HG03571 (cell line): Measurements from ENCODE around the gene ALDH1A2.
"Not testable (repeated sequence)": the region's sequence is repeated elsewhere in the genome, so short reads cannot be mapped to it uniquely, and the experiment has no call there.

Source experiments
- ATAC-seq: cut with Tn5 transposase; IDR thresholded peaks from one replicate; pipeline ENCODE4 v1.9.1; 2021; ENCODE audit not compliant: unreplicated experiment

Gene ALDH1A2

GRCh38 chr15:58043192-58043903 is 22.2 kb downstream of the ALDH1A2 start:
- ATAC-seq = no peak

- ATAC-seq = no peak
Measured at GRCh38 chr15:58042006-58042405, 23.5 kb downstream of the ALDH1A2 start.

DNA sequence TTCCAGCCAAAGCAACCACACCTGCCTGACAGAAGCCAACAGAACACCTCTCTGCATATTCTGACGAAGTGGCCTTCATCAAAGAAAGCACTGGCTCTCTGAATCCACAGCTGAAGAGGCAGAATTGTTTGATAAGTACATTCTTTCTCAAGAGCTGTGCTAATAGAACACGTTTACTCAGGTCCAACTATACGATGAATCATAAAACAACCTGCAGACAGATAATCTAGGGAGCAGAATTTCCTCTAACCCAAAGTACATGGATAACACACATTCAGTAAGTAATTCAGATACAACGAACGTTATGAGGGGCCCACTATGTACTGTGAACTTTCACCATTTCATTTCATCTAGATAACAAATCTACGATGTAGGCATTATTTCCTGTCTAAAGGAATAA is 25.4 kb downstream of the ALDH1A2 start:
- no peak for ATAC-seq

GRCh38 chr15:58039079-58040035 is 26.2 kb downstream of the ALDH1A2 start:
- no peak for ATAC-seq

- no peak for ATAC-seq
Measured at GRCh38 chr15:58038426-58039078, 27.0 kb downstream of the ALDH1A2 start.

GRCh38 chr15:58037723-58038301 is 27.7 kb downstream of the ALDH1A2 start:
- ATAC-seq = no peak

GRCh38 chr15:58036579-58036978 is 28.9 kb downstream of the ALDH1A2 start:
- ATAC-seq = no peak

- not testable (repeated sequence) for ATAC-seq
Measured at GRCh38 chr15:58028392-58028791, 37.1 kb downstream of the ALDH1A2 start.

GRCh38 chr15:58026552-58026951 is 39.0 kb downstream of the ALDH1A2 start:
- no peak for ATAC-seq

GRCh38 chr15:58026051-58026450 is 39.5 kb downstream of the ALDH1A2 start:
- no peak for ATAC-seq

DNA sequence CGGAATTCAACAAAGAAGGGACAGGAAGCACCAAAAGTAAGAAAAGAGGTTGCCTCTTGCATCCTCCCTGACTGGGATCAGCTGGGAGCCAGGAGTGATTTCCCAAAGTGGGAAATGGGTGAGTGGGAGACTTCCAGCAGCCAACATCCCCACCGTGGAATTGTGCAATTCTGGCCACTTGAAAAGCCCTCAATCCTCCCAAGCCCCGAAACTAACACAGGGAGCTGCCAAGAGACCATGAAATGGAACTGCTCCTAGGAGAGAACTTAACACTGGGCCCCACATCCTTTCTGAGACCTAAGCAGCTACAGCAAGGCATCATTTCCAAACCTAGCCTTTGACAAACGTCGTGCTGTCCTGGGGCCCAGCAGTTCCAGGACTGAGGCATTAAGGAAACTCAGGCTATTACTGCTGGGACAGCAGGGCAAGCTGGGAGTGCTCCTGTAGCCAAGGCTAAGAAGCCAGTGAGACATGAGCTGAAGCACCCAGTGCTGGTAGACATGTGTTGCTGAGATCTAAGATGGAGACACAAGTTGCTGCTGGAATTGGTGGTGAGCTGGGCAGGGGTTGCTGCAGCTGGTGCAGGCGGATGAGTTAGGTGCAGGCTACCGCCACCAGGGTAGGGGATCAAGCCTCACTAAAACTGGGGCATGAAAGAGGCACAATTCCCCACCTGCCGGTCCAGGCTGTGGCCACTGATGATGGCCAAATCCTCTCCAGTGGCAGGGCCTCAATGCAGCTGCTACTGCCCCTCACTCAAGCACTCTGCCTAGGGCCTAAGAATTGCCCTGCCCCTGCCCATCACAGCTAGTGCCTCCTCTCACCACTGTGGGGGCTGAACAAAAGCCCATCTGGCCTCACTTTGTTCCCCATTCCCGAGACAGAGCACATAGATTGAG is 43.9 kb downstream of the ALDH1A2 start:
- no peak for ATAC-seq

- ATAC-seq = no peak
Measured at GRCh38 chr15:58019503-58020376, 45.8 kb downstream of the ALDH1A2 start.

DNA sequence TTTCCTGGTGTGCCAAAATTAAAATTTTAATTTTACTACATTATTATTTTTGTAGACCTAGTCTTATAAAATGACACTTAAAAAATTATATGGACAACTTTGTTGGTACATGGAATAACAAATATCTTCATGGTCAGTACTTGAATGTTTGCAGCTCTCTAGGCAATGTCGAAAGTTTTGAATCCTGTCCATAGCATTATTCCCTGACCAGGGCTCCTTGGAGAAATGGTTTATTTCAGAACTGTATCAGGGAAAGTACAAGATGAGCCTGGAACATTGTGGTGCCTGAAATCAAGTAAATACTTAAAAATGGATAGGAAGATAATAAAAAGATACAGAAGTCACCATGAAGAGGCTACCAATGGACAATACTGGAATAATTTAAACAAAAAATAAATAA is 47.6 kb downstream of the ALDH1A2 start:
- no peak for ATAC-seq

- ATAC-seq = no peak
Measured at GRCh38 chr15:58016581-58017175, 48.8 kb downstream of the ALDH1A2 start.

- no peak for ATAC-seq
Measured at GRCh38 chr15:58015565-58015964, 49.9 kb downstream of the ALDH1A2 start.

DNA sequence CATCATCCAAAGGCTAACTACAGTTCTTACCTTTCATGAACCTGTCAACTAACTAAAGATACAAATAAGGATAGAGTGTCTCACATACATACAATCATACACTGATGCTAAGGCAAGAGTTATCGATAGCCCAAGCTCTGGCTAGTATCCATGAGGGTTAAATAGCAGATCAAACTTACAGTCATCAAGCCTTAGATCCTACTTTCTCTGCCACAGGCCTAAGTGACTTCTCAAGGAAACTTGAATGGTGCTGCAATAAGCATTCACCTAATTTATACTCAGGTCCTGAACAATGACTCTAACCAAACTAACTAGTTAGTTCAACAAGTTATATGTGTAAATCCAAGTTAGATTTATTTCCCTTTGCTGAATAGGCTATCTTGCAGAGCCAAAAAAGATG is 51.0 kb downstream of the ALDH1A2 start:
- no peak for ATAC-seq

GRCh38 chr15:58014040-58014439 is 51.5 kb downstream of the ALDH1A2 start:
- no peak for ATAC-seq

- no peak for ATAC-seq
Measured at GRCh38 chr15:58010983-58011382, 54.5 kb downstream of the ALDH1A2 start.

DNA sequence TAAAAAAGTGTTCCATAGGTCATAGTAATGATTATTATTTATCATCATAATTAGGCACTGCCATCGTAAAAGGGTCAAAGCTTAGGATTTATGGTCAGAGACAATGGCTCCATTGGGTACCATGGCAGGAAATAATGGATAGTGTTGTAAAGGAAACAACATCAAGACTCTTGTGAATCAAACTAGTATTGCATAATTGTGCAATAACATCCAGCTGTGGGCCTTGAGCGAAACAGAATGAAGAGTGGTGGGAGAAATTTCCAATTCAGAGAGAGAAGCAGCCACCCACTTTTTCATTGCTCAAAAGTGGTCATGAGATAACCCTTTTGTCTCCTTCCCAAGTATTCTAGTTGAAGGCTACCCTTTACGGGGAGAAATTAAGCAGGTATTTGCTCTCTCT is 61.7 kb downstream of the ALDH1A2 start:
- ATAC-seq = no peak
